HL-60/S4 treated with phorbol 12-myristate 13-acetate at 8.2 ng/mL for 4 days and 3 days (cell line): ENCODE measurements around the gene OCLN.
"Not testable (repeated sequence)": the region's sequence is repeated elsewhere in the genome, so short reads cannot be mapped to it uniquely, and the experiment has no call there.

Experiments used
- in situ Hi-C: fragments of 300-500 bp; cut with MboI; formaldehyde crosslinking; loops from 2 replicates; pipeline ENCODE4 v1.15.0; 2022; ENCODE audit warnings: low sequenced_read_pairs

The OCLN gene

GRCh38 chr5:69527128-69527770 lies 34.7 kb downstream of the OCLN start:
- in situ Hi-C loops, result no loop called here

DNA sequence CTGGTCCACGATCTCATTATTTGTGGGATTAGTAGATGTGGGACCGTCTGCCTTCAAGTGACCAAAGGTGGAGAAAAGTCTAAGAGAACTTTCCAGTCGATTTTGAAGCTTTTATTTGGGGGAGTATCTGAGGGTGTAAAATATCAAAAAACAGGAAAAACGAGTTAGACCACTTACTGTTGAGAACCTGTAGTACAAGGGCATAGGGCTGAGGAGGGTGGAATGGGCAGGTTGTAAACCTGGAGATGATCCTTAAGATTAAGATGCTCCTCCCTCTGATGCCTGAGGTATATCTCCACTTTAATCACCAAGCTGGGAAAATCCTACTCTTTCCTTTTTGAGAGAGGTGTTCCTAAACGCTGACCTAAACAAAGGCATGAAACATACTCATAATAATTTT lies 35.4 kb downstream of the OCLN start:
- in situ Hi-C loops, result no loop called here

- in situ Hi-C loops, result no loop called here
These were observed 36.0 kb downstream of the OCLN start for GRCh38 chr5:69528609-69529008.

GRCh38 chr5:69530561-69531405 lies 38.2 kb downstream of the OCLN start:
- in situ Hi-C loops, result no loop called here

- in situ Hi-C loops, result no loop called here
These were observed 38.8 kb downstream of the OCLN start for GRCh38 chr5:69531406-69531801.

DNA sequence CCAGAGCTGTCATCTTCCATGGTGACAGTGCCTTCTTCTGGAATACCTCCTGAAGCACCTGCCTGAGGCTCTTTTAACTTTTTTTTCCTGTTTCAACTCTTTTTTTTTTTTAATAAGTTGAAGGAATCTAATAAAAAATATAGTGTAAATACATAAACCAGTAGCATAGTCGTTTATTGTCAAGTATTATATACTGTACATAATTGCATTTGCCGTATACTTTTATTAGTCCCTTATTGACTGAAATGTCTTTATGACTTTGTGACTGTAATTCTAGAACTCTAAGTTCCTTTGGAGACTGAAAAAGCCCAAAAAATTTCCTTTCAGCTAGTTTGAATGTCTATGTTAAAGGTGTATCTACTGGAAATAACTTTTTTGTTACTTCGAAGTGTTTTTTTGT lies 45.3 kb downstream of the OCLN start:
- in situ Hi-C loops, result not testable (repeated sequence)

DNA sequence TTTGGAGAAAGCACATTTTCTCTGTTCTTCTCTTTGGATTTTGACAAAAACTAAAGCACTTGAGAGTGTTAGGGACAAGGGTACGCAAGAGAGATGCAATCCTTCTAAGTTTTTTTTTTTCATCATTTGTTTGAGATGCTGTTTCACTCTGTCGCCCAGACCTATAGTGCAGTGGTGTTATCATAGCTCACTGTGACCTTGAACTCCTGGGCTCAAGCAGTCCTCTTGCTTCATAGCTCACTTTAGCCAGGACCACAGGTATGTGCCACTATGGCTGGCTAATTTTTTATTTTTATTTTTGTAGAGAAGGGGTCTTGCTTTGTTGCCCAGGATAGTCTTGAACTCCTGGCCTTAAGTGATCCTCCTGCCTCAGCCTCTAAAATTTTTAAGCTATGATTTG lies 46.1 kb downstream of the OCLN start:
- in situ Hi-C loops, result not testable (repeated sequence)

DNA sequence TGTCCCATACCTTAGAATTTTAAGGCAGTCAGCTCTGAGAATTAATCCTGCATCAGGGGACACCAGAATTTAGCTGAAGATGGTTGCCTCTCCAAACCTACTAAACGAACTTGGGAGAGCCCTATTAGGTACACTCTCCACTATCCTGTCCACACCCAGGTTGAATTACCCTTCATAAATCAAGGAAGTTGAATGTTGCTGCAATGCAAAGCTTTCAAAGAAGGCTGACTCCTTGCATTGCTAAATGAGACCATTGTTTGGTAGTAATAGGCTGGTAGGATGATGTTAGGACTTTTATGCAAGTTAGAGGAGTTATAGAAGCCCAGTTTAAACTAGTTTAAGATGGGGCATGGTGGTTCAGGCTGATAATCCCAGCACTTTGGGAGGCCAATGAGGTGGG lies 48.8 kb downstream of the OCLN start:
- in situ Hi-C loops, result not testable (repeated sequence)

GRCh38 chr5:69542838-69543618 lies 50.4 kb downstream of the OCLN start:
- in situ Hi-C loops, result not testable (repeated sequence)

DNA sequence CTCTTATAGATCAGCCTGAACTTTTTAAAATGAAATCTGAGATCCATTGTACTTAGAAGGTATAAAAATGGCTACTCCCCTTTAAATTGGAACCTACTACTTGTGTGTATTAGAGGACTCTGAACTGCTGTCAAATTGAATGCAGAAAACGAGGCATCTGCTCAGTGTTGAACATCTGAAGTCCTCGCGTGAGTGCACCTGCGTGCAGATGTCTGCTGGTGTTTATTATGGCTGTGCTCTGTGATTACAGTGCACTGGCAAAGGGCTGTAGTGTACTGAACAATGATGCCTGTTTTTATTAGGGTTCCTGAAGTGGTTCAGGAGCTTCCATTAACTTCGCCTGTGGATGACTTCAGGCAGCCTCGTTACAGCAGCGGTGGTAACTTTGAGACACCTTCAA lies 52.0 kb downstream of the OCLN start:
- in situ Hi-C loops, result not testable (repeated sequence)

DNA sequence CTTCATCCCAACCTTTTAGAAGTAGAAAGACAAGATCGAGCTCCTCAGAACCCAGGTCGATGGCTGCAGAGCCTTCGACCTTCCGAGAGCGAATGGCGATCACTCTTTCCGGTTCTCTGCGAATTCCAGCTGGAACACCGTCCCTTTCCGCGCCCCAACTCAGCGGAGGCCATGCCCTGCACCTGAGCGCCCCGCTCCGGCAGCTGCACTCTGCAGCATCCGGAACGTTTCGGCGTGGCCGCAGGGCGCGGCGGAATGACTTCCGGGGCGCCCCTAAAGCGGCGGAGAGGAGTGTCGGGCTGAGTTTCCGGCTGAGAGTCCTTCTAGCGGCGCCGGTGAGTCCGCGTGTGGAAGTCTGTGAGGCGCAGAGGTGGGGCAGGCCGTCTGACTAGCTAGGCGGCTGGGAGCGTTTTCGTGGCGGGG lies 67.3 kb downstream of the OCLN start, which contains the start of gene GTF2H2C:
Gene GTF2H2C, plus strand, starts transcription at position 284 of the 423 bp plus-strand sequence. CDS start 4,942 bp downstream, outside the sequence.
- in situ Hi-C loops, result not testable (repeated sequence)

DNA sequence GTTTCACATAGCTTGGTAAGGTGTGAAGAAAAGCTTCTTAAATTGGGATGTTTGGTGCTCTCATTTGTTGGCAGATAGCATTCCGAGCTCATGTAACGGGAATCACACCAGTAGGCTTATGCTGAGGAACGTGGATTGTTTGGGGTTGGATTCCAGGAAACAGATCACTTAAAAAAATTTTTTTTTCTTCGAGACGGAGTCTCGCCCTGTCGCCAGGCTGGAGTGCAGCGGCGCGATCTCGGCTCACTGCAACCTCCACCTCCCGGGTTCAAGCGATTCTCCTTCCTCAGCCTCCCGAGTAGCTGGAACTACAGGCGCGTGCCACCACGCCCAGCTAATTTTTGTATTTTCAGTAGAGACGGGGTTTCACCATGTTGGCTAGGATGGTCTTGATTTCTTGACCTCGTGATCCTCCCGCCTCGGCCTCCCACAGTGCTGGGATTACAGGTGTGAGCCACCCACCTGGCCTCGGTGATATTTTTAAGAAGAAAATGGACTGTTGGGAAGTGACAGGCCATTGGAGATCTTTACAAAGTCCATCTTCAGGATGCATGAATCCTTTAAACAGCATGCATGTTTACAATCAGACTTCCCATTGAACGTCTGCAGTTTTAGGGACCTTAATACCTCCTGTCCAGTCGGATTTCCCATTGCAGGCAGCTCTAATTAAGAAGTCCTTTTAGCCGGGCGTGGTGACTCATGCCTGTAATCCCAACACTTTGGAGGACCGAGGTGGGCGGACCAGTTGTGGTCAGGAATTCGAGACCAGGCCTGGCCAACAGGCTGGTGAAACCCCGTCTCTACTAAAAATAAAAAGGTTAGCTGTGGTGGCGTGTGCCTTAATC lies 68.2 kb downstream of the OCLN start:
- in situ Hi-C loops, result not testable (repeated sequence)

DNA sequence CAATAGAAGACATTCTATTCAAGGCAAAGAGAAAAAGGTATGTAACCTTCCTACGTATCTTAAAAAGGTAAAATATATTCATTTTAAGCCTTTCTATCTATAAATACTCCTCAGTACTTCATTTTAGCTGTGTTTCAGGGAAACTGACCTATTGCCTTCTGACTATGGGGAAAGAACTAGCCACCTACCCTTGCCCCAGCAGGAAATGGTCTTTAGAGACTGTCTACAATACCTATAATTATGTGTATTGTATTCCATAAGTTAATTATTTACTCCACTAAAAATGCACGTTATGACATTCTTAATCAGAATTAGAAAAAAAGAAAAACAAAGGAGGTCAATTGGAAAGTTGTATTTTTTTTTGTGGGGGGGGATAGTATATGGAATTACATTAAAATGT lies 73.6 kb downstream of the OCLN start:
- in situ Hi-C loops, result not testable (repeated sequence)

DNA sequence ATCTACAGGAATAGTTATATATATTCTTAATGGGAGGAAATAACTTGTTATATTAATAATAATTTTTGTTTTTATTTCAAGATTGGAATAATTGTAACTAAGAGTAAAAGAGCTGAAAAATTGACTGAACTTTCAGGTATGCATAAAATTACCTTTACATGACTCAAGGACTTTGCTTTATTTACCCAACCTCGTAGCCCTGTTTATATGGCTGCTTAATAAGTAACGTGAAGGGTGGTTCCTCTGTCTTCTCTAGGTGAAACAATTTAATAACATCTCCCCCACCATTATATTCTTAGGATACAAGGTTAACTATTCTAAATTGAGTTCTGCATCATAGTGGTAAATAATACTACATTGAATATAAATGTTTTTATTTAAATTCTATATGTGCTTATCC lies 75.5 kb downstream of the OCLN start:
- in situ Hi-C loops, result not testable (repeated sequence)

- in situ Hi-C loops, result not testable (repeated sequence)
These were observed 90.8 kb downstream of the OCLN start for GRCh38 chr5:69583356-69583755.

DNA sequence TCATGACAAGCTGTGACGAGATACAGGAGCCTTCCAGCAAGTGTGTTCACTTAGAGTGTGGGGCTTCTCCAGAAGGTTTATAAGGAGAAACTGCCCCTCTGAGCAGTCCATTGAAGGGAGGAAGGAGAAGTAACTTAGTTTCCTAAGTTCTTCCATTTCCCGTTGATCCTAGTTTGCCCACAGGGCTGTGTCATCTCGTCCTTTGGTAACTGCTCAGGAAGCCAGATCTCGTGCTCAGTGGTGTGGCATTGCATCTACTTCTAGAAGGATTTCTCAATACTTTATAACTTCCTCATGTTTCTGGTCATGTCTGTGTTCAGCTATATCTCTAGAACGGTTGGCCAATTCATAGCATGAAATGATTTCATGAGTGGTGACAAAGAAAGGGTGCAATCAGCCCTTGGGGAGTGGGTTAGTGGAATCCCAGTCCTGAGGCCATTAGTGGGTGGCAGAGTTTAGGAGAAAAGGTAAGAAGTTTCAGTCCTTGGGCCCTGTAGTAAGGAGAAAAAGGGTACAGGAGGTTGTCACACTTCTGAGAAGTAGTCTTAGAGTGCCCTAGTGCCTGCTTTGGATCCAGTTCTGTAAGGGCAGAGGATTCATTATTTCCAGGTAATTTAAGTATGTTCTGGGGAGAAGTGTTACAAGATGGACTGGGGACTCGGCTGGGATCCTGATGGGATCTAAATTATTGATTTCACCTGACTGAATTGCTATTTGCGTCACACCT lies 103.7 kb downstream of the OCLN start:
- in situ Hi-C loops, result not testable (repeated sequence)

- in situ Hi-C loops, result not testable (repeated sequence)
These were observed 109.4 kb downstream of the OCLN start for GRCh38 chr5:69601947-69602346.

DNA sequence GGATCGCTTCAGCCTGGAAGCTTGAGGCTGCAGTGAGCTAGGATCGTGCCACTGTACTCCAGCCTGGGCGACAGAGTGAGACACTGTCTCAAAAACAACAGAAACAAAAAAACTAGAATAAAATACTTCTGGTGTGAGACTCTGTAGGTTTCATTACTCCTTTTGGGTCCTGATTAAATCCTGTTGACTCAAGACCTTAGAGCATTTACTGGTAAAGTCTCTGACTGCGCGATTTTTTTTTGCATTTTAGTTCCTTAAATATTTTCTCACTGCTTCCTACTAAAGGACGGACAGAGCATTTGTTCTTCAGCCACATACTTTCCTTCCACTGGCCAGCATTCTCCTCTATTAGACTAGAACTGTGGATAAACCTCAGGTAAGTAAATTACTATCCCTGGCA lies 114.2 kb downstream of the OCLN start:
- in situ Hi-C loops, result not testable (repeated sequence)
